M059J (cell line): ENCODE results near the gene NDUFAF5. TPM values are rescaled to one million over a fixed set of nuclear protein-coding genes. Genes with fewer than 3 reads are reported as not detected.

Experiments
- DNase-seq: peaks from one replicate; pipeline ENCODE4 v3.0.0-alpha.2; 2012; ENCODE audit warnings: low read depth
- total RNA-seq: library from RNA; depleted of rRNA; stranded (reverse); fragments of >200 nt; shearing (Covaris generic); gene quantifications from 2 replicates; pipeline ENCODE4 v1.2.3, GENCODE V29; 2014

Gene NDUFAF5
- total RNA-seq, 1 experiment from 2014 or later: 43.6 TPM

DNA sequence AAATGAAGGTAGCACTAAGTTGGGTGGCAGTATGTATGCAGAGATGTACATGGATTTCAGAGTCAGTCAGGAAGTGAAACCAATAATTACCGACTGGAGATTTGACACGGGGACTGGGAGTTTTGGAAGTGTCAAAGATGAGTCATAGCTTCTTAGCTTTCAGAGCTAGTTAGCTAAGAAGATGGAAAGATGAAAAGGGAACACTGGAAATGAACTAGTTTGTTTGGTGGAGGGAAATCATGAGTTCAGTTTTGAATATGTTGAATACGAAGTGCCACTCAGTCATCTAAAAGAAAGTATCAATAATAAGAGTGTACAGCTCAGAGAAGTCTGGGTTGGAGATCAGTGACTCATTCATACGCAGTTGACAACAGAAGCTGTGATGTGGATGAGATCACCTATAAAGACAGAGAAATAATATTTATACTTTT lies 7.6 kb upstream of the NDUFAF5 start:
- peak; percentile 47 for DNase-seq

DNA sequence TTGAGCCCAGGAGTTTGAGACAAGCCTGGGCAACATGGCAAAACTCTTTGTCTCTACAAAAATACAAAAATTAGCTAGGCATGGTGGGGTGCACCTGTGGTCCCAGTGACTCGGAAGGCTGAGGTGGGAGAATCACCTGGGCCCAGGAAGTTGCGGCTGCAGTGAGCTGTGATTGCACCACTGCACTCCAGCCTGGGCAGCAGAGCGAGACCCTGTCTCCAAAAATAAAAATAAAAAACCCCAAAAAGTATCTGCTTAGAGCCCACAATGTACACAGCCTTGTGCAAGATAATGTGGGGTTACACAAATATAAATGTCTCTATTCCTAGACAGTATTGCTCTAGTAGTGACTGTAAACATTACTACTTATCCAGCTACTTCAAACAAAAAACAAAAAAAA lies 6.0 kb upstream of the NDUFAF5 start:
- DNase-seq: no peak

DNA sequence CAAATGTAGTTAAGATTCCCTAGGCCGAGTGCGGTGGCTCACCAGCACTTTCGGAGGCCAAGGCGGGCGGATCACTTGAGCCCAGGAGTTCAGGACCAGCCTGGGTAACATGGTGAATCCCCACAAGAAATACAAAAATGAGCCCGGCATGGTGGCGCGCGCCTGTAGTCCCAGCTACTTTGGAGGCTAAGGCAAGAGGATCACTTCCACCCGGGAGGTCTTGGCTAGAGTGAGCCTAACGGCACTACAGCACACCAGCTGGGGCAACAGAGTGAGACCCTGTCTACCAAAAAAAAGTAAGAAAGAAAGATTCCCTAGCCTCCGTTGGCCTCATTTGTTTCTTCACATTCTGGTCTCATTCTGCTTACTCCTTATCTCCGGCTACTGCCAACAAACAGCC lies 1.3 kb upstream of the NDUFAF5 start:
- DNase-seq: no peak

DNA sequence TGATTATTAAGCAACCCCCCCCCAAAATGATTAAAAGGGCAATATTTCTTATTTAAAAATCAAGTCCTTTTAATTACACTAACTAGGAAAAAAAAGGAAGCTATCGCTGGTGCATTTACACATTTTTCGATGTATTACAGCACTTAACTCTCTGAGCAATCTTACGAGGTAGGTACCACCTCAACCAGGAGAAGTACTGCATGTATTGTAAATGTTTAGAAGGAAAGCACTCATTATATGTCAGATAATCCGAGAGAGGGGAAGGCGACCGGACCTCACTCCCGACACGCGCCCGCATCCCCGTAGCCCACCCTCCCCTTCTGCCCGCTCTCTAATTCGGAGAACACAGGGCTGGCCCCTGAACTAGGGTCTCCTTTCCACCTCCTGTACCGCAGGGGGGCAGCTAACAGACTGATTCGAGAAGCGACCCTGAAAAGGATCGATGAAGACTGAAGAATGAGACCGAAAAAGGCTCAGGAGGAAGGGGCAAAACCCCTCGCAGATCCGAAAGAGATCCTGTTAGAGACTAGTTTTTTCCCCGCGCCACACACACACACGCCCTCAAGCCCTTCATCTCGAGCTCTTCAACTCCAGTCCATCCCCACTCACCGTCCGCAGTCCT lies 446 bp upstream of the NDUFAF5 start:
- DNase-seq: no peak

DNA sequence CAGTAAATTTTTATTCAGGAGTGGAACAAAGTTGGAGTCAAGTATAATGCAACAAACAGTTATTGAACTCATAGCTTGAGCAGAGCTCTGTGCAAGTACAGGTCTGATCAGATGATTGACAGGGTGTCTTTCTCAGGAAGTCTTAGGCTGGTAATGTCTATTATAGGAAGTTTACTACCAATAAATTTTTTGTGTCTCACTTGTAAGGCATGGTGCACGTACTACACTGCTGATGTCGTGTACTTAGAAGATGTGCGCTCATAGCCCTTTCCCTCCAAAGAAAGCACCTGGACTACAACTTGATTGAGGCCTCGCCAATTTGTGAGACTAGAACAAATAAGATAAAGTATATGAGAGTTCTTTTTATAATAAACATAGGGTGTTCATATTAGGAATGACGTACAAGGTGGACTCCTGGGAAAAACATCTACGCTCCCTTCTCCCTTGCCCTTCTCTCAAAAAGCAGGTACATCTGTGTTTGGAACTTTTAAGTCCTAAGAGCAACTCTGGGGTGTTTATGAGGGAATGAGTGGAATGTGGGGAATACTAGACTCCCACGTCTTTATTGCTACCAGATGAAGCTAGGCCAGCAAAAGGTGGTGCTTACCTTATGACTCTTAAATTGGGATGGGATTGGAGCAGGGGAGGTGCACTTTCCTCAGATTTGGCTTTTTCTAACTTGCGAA lies 1.5 kb downstream of the NDUFAF5 start:
- DNase-seq: peak; percentile 4

DNA sequence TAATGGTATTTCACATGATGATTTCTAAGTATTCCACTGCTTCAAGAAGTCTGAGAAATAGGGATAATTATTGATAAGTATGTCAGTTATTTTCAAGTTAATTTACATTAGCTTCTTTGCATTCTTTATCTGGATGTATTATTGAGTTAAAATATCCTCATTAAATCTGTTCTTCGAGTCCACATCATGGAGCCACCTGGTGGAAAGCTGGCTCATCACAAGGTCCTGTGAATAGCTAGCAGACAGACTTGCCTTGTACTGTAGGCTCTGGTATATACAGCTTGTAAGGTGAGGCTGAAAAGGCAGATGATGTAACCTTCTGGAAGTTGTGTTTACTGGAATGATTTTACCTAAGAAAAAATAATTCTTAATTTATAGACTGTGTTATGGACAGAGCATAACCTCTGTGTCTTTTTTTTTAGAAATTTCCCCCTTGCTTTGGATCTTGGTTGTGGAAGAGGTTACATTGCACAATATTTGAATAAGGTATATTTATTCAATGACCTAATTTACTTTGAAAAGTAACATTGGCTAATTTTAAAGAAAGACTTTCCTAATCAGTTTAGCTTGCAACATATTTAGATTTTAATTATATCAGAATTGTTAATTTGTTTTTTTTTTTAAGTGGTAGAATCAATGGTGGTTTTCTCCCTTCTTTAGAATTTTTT lies 3.5 kb downstream of the NDUFAF5 start:
- peak; percentile 68 for DNase-seq

DNA sequence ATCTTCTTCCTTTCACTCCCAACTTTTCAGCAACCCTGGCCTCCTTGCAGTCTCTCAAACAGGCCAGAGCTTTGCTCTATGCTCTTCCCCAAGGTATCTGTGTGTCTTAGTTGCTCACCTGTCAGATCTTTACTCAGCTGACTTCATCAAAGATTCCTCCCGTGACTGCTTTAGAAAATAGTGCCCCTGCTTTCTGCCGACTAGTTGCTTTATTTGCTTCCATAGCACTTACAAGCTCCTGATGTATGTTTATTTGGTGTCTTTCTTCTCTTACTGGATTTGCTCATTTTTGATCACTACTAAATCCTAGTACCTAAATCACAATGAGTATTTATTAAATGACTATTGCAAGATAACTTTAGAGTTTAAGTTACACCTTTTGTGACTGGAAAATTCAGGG lies 5.9 kb downstream of the NDUFAF5 start:
- DNase-seq: no peak

DNA sequence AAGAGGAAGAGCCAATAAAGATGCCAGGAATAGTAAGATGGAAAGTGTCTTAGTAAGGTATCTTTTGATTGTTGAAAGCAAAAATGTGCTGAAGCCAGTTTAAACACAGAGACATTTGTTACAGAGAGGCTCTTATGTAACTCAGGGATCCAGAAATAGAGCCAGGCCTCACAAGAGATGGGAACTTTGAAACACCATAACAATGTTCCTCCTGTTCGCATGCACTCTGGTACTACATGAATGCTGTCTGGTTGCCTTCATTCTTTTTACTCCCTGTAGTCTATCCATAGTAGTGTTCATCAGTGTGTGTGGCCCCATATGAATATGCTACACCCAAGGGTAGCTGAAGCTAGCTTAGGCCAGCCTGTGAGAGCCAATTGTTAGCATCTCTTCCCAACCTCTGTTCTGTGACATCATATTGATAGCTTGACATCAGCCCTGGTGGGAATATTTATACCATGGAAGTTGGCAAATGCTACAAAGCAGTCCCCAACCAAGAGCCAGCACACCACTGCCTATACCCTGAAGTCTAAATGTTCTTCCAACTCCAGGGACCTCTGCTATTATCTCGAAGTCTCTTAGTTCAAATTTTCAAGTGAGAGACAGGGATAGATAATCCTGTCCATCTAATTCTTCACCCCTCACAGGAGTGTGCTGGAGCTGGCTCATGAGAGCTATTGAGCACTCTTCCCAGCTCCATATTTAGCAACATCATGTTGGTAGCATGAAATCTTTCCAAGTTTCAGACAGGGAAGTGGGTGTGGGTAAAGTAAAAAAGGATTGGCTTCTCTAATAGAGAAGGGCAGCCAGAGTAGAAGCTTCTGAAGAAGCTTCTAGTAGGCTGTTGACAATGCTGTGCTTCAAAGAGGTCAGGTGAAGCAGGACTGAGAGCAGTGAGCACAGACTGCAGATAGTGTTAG lies 7.0 kb downstream of the NDUFAF5 start:
- DNase-seq: no peak

DNA sequence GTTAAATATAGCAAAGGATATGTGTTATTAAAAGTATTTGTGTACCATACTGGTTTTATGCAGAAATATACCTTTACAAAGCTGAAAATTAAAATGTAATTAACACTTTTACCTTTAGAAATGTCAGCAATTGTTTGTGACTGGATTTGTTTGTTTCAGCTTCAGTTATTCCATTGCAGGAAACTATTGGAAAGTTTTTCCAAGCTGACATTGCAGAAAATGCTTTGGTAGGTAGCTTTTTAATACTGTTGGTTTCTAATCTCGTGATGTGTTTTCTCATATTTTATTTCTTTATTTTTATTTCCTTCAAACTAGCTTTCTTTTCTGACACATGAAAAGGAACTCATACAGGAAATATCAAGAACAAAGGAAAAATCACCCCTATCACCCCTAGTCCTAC lies 8.2 kb downstream of the NDUFAF5 start:
- no peak for DNase-seq

DNA sequence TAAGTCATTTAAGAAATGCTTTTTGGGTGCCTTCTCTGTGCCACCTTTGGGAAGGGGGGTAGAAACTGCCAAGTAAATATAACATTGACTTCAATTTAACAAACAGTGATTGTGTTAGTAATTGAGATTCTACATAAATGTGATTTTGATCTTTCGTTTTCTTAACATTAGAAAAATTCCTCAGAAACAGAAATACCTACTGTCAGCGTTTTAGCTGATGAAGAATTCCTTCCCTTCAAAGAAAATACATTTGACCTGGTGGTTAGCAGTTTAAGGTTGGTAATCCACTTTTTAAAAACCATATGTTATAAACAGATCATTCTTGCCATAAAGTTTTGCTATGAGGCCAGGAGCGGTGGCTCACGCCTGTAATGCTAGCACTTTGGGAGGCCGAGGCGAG lies 9.8 kb downstream of the NDUFAF5 start:
- no peak for DNase-seq

DNA sequence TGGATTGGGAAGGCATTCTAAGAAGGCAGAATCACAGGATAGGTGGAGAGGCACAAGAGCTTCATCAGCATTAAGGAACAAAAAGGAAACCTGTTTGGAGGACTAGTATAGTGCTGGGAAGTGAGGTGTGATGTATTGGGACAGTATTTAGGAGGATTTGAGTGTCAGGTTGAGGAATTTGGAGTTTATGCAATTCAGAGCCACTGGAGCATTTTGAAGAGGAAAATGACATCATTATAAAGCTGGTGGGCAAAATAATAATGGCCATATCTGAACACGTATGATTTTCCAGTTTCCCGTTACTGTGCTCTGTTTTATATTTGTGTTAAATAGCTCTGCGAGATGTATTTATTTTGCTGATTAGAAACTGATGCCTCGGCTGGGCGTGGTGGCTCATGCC lies 14.2 kb downstream of the NDUFAF5 start:
- no peak for DNase-seq

DNA sequence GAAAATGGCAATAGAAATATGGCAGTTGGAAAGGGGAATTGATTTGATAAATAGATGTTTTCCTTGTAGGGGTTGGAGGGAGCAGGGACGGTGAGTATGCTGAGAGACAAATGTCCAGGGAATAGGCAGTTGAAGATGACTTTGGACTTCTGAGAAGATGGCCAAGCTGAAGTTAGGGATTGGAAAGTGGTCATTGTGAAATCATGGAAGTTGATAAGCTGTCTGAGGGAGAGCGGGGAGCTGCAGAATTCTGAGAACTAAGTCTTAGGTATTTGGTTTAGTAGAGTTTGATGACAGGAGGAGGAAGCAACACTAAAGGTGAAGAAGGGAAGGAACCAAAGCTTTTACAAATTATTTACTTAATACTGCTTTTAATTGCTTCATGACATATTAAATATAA lies 15.1 kb downstream of the NDUFAF5 start:
- DNase-seq: no peak

DNA sequence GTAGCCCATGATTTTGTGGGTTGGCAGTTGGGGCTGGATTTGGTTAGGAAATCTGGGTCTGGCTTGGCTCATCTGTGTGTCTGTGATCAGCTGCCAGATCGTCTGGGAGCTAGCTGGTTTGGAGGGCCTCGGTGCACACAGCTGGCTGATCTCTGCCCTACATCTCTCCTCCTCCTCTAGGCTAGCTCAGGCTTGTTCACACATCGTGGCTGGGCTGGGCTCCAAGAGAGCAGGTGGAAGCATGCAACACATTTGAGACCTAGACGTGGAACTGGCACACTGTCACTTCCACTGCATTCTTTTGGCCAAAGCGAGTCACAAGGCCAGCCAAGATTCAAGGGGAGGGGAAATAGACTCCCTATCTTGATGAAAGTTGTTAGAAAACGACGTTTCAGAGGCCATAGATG lies 15.9 kb downstream of the NDUFAF5 start:
- peak; percentile 88 for DNase-seq

DNA sequence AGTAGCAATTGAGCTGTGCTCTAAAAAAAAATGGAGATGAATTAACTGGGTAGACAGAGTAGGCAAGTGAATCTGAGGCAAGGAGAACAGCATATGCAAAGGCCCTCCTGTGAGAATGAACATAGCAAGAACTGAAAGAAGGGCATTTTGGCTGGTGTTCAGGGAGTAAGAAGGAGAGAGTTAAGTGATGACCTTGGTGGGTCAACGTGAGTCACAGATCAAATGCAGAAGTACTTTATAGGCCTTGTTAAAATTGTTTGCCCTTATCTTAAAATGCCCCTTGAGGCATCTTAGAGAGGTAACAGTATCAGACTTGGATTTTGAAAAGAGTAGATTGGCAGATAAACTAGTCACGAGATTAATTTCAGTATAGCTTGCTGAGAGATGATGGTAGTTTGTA lies 24.5 kb downstream of the NDUFAF5 start:
- no peak for DNase-seq

DNA sequence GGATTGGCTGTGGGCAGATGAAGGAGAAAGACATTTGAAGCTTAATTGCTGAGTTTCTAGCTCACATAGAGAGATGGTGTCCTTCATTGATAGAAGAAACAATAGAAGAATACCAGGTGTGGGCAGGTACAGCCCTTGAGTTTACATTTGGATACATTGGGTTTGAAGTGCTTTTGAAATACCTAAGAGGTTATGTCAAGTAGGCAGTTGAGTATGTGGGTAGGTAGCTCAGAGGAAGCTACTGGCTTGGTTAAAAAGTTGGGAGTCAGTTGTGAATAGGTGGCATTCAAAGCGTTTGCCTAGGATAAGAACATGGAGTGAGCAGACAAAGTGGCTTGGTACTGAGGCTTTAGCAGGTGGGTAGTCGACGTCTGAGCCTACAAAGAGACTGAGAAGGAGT lies 25.0 kb downstream of the NDUFAF5 start:
- no peak for DNase-seq

DNA sequence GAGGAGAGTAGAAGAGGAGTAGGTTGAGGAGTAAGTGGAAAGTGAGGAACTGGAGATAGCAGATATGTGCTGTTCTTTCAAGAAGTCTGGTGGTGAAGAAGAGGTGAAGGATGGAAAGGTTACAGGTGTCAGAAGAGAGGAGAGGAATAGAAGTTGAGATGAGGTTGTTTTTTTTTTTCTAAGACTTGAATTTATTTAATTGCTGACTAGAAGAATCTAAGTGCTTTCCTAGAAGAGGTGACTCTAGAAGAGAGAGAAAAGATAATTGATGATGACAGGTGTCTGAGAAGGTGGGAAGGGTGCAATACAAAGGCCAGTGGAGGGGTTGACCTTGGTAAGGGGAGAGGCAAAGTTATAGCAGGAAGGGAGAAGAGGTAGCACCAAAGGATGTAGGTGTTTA lies 25.6 kb downstream of the NDUFAF5 start:
- no peak for DNase-seq

DNA sequence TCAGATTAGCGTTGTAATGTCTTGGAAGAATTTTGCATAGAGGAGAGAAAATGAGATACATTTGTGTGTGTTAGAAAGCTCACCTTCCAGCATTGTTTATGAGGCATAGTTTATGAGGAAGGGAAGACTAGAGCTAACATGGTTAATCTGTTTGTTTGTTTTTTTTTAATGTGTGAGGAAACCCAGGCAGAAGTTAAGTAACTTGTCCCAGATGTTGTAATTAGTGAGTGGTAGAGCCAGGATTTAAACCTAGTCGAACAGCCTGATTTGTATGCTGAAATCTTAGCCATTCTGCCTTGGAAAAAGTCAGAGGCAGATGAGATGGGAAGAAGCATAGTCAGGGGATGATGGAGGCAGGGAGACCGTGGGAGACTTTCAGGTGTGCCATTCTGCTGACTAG lies 29.1 kb downstream of the NDUFAF5 start:
- DNase-seq: no peak

DNA sequence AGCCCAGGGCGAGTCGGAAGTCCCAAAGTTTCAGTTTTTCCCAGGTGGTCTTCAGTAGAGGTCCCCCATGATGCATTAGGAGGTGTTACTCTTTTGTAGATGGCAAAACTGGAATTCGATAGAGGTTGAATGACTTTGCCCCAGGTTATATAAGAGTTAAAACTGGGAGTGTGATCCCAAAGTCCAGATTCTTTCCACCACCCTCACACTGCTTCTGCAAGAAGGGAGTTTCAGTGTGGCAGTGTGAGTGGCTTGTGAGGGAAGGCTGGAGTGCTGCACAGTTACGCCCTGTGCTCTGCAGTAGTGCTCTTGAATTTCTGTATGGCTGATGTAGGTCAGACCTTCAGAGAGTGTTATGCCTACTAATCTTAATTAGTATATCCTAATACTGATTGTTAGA lies 29.8 kb downstream of the NDUFAF5 start:
- no peak for DNase-seq

DNA sequence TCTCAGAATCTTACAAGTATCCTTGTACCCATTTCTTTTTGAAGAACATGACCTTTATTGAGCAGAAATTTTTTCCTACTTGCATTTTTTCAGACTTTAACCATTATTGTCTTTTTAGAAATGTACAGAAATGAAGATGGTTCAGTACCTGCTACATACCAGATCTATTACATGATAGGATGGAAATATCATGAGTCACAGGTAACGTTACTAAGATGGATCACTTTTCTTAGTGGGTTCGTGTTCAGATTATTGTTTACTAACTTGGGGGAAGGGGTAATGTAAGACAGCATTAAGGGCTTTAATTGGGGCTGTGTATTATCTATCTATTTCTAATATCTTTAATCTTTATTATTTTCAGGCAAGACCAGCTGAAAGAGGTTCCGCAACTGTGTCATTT lies 31.9 kb downstream of the NDUFAF5 start:
- DNase-seq: no peak

DNA sequence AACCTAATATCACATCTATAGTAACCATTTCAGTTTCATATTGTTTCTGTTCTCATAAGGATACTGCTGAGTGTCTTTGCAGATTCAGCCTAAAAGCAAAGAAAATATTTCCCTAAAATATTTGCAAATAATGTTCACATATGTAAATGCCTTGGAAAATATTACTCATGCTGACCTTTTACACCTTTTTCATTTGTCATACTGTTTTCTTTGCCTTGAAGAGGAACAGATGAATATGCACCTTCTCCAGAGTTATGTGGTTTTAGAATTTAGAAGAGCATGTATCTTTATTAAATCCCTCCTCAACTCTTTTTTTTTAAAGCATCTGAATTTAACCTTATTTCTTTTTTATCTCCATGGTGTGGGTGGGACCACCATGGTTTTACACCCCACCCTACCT lies 32.5 kb downstream of the NDUFAF5 start:
- peak; percentile 45 for DNase-seq

DNA sequence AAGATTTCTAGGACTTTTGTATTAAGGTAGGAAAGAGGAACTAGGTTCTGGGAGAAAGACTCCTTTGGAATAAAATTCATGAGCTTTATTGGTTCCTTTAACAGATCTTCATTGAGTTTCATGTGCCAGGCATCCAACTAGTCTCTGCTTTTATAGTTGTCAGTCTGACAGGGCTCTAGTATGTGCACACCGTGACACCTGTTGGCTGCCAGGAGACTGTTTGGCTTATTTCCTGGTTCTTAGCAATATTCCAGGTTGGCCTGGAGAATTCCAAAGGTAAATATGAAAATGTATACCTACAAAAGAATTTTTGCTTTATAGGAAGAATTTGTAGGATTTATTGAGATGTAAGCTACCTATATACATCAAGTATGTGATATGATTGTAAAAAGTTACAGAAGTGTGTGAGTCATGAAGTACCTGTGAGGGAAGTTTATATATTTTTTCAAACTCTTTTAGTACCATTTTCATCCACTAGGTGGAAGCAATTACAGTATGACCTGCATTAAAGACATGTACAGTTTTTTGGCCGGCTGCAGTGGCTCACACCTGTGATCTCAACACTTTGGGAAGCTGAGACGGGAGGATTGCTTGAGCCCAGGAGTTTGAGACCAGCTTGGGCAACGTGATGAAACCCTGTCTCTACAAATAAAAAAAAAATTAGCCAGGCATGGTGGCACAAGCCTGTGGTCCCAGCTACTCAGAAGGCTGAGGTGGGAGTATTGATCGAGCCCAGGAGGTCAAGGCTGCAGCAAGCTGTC lies 35.2 kb downstream of the NDUFAF5 start:
- peak; percentile 71 for DNase-seq
